Activated B cell treated with CpG ODN at 0.5 μM for 24 hours (primary cell): ENCODE measurements around the gene MAST2. TPM values are rescaled to one million over a fixed set of nuclear protein-coding genes. Genes with fewer than 3 reads are reported as not detected.

ENCODE experiments used
- ATAC-seq: fragments of 200-7000 bp; cut with Tn5 transposase; one replicate; pipeline ENCODE4 v1.10.0; 2021; ENCODE audit warnings: low read depth, mild to moderate bottlenecking, moderate library complexity
- CTCF ChIA-PET: fragments of 350-600 bp; sonication (Branson Sonifier 250); formaldehyde crosslinking; loops from one replicate; lab custom pipeline; 2021; ENCODE audit warnings: antibody characterized with exemption; lab: Charles Lee
- POLR2A ChIA-PET: fragments of 350-600 bp; sonication (Branson Sonifier 250); formaldehyde crosslinking; loops from one replicate; lab custom pipeline; 2021; ENCODE audit warnings: antibody characterized with exemption; lab: Charles Lee
- DNase-seq: peaks from one replicate; pipeline ENCODE4 v3.0.0; 2022
- H3K27ac Mint-ChIP-seq: one replicate; pipeline ENCODE4 v1.8.0; 2020; ENCODE audit warnings: mixed read lengths
- H3K27me3 Mint-ChIP-seq: one replicate; pipeline ENCODE4 v1.8.0; 2021; ENCODE audit warnings: mixed read lengths
- H3K36me3 Mint-ChIP-seq: one replicate; pipeline ENCODE4 v1.8.0; 2021; ENCODE audit warnings: low read depth, mixed read lengths
- H3K4me1 Mint-ChIP-seq: one replicate; pipeline ENCODE4 v1.8.0; 2021; ENCODE audit warnings: mixed read lengths
- H3K4me3 Mint-ChIP-seq: one replicate; pipeline ENCODE4 v1.8.0; 2020; ENCODE audit warnings: mild to moderate bottlenecking, mixed read lengths
- H3K9me3 Mint-ChIP-seq: one replicate; pipeline ENCODE4 v1.8.0; 2020; ENCODE audit warnings: mixed read lengths
- intact Hi-C: fragments of 100-400 bp; cut with micrococcal nuclease; formaldehyde crosslinking; loops from one replicate; pipeline ENCODE4 v1.15.1; 2024
- total RNA-seq: library from RNA; stranded (reverse); gene quantifications from 2 replicates; pipeline ENCODE4 v1.2.3, GENCODE V29; 2022
- TF ChIP-seq, protein P1 (sequence below): fragments of 200-600 bp; IDR thresholded peaks from one replicate; pipeline ENCODE4 v1.8.0; 2022; ENCODE audit warnings: antibody characterized with exemption, mild to moderate bottlenecking

Gene MAST2
- total RNA-seq, 1 donor from 2014 or later = 20.9 TPM

GRCh38 chr1:45876000-45876617 is 72.7 kb downstream of the MAST2 start:
- CTCF ChIA-PET = no interaction called here
- Mint-ChIP-seq H3K27ac (no peak overlapping the region), H3K4me3 (no peak overlapping the region), H3K9me3 (no peaks in the 10 kb centered on the region), H3K4me1 (peaks cover 7% of the 10 kb centered on the region), H3K36me3 (peaks cover 2% of the 10 kb centered on the region), H3K27me3 (peaks cover 8% of the 10 kb centered on the region)
- POLR2A ChIA-PET = interaction anchor here (0.5 kb wide), 1 partner anchor 53 kb away, joined by 3 read pairs; no protein-coding TSS in a partner anchor
- intact Hi-C loops = no loop called here
- DNase-seq = no peak
- TF ChIP-seq, protein P1, sequence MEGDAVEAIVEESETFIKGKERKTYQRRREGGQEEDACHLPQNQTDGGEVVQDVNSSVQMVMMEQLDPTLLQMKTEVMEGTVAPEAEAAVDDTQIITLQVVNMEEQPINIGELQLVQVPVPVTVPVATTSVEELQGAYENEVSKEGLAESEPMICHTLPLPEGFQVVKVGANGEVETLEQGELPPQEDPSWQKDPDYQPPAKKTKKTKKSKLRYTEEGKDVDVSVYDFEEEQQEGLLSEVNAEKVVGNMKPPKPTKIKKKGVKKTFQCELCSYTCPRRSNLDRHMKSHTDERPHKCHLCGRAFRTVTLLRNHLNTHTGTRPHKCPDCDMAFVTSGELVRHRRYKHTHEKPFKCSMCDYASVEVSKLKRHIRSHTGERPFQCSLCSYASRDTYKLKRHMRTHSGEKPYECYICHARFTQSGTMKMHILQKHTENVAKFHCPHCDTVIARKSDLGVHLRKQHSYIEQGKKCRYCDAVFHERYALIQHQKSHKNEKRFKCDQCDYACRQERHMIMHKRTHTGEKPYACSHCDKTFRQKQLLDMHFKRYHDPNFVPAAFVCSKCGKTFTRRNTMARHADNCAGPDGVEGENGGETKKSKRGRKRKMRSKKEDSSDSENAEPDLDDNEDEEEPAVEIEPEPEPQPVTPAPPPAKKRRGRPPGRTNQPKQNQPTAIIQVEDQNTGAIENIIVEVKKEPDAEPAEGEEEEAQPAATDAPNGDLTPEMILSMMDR = no peak
- ATAC-seq = no peak

- no peak overlapping the region for H3K4me3 Mint-ChIP-seq
- no peaks in the 10 kb centered on the region for H3K9me3 Mint-ChIP-seq
- DNase-seq (no peak), ATAC-seq (no peak)
- H3K4me1 Mint-ChIP-seq = peaks cover 7% of the 10 kb centered on the region
- ChIA-PET CTCF (no interaction called here), POLR2A (no interaction called here)
- TF ChIP-seq, protein P1 = no peak
- no peak overlapping the region for H3K27ac Mint-ChIP-seq
- H3K36me3 Mint-ChIP-seq = no peaks in the 10 kb centered on the region
- peaks cover 11% of the 10 kb centered on the region for H3K27me3 Mint-ChIP-seq
- intact Hi-C loops = no loop called here
These were observed 73.9 kb downstream of the MAST2 start for GRCh38 chr1:45877264-45877663.

- no peaks in the 10 kb centered on the region for H3K36me3 Mint-ChIP-seq
- no peak overlapping the region for H3K27ac Mint-ChIP-seq
- ChIA-PET CTCF (no interaction called here), POLR2A (interaction anchor here (0.5 to 0.7 kb wide), 4 partner anchors 23 to 1080 kb away, joined by 3 to 7 read pairs (median 4); partner anchors contain the start of gene PLK3)
- TF ChIP-seq, protein P1 = no peak
- H3K9me3 Mint-ChIP-seq = no peaks in the 10 kb centered on the region
- intact Hi-C loops = loop anchor here (5.0 kb wide), 1 partner anchor 868 kb away; the partner anchor contains the start of genes HECTD3 and UROD
- H3K4me3 Mint-ChIP-seq = no peak overlapping the region
- ATAC-seq = no peak
- H3K4me1 Mint-ChIP-seq = peaks cover 7% of the 10 kb centered on the region
- no peak for DNase-seq
- peaks cover 12% of the 10 kb centered on the region for H3K27me3 Mint-ChIP-seq
These were observed 76.6 kb downstream of the MAST2 start for GRCh38 chr1:45879885-45880598.

DNA sequence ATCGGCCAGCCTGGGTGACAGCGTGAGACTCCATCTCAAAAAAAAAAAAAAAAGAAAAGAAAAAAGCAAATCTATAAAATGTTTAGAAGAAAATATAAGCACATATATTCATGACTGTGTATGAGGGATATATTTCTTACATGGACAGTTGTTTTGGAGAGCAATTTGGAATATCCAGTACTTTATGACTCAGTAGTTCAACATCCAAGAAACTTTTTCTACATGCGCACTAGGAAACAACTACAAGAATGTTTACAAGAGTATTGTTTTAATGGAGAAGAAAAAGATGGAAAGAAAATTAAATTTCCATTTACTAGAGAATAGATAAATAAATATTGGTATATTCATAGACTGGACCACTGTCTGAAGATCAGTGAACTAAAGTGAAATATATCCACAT is 77.5 kb downstream of the MAST2 start:
- TF ChIP-seq, protein P1 = no peak
- ATAC-seq = no peak
- peaks cover 12% of the 10 kb centered on the region for H3K27me3 Mint-ChIP-seq
- ChIA-PET CTCF (no interaction called here), POLR2A (interaction anchor here (0.7 kb wide), 1 partner anchor 1081 kb away, joined by 7 read pairs; the partner anchor contains the start of gene PLK3)
- no peaks in the 10 kb centered on the region for H3K36me3 Mint-ChIP-seq
- H3K4me3 Mint-ChIP-seq = no peak overlapping the region
- no peak for DNase-seq
- peaks cover 7% of the 10 kb centered on the region for H3K4me1 Mint-ChIP-seq
- intact Hi-C loops = loop anchor here (5.0 kb wide), 1 partner anchor 869 kb away; the partner anchor contains the start of genes HECTD3 and UROD
- H3K27ac Mint-ChIP-seq = no peak overlapping the region
- no peaks in the 10 kb centered on the region for H3K9me3 Mint-ChIP-seq

DNA sequence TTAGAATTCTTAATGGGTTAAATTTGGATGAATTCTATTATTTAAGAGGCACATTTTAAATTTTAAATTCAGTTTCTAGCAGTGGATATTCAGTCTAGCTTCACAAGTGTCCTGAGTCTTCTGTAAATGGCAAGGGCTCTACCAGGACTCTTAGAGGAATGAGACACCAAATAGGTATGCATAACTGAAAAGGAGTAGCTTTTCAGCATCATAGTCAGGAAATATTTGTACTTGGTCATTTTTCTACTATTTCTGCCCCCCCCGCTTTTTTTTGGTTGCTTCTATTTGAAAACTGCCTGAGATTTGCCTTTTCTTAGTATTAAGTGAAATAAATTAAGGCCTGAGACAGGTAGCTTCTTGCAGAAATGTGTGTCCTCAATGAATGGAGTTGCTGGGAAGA is 80.2 kb downstream of the MAST2 start:
- TF ChIP-seq, protein P1 = no peak
- ATAC-seq = no peak
- POLR2A ChIA-PET = interaction anchor here (0.6 kb wide), 1 partner anchor 1164 kb away, joined by 8 read pairs; no protein-coding TSS in a partner anchor
- no peak overlapping the region for H3K4me3 Mint-ChIP-seq
- H3K36me3 Mint-ChIP-seq = no peaks in the 10 kb centered on the region
- H3K4me1 Mint-ChIP-seq = peaks cover 7% of the 10 kb centered on the region
- DNase-seq = no peak
- no peak overlapping the region for H3K27ac Mint-ChIP-seq
- CTCF ChIA-PET = no interaction called here
- intact Hi-C loops = loop anchor here (5.0 kb wide), 1 partner anchor 871 kb away; the partner anchor contains the start of genes HECTD3 and UROD
- H3K9me3 Mint-ChIP-seq = no peaks in the 10 kb centered on the region
- H3K27me3 Mint-ChIP-seq = peaks cover 11% of the 10 kb centered on the region
